Posterior cingulate gyrus (tissue), 11 donors: ENCODE measurements around the gene ARHGAP26.

Experiments
- DNase-seq, 10 donors: peaks; one replicate each; pipeline versions ENCODE4 v3.0.0 to v3.0.0-alpha.2; 2020 to 2021; ENCODE audit warnings: mixed read lengths in 3 of 10
- intact Hi-C: fragments of 100-400 bp; cut with DNase I; formaldehyde crosslinking; loops from one replicate; pipeline ENCODE4 v1.15.1; 2023

ARHGAP26 gene

DNA sequence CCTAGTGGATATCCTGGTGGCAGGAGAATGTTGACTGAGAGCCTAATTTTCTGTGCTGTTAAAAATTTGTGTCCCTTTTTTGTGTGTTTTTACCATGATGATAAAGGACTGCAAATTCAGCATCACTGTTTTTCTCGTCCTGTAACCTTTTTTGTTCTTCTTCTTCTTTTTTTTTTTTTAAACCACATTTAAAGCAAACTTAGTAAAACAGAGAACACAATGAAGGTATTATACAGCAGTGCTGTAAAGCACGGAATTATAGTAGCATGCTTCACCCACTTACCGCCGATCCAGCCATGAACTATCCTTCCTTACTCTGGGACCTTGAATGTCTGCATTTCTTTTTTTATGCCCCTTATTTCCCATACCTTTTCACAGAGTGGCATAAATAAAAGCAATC is 280.0 kb downstream of the ARHGAP26 start:
- intact Hi-C loops: loop anchor here (10.0 kb wide), 1 partner anchor 95 kb away; no protein-coding TSS in a partner anchor
- DNase-seq: no peak

DNA sequence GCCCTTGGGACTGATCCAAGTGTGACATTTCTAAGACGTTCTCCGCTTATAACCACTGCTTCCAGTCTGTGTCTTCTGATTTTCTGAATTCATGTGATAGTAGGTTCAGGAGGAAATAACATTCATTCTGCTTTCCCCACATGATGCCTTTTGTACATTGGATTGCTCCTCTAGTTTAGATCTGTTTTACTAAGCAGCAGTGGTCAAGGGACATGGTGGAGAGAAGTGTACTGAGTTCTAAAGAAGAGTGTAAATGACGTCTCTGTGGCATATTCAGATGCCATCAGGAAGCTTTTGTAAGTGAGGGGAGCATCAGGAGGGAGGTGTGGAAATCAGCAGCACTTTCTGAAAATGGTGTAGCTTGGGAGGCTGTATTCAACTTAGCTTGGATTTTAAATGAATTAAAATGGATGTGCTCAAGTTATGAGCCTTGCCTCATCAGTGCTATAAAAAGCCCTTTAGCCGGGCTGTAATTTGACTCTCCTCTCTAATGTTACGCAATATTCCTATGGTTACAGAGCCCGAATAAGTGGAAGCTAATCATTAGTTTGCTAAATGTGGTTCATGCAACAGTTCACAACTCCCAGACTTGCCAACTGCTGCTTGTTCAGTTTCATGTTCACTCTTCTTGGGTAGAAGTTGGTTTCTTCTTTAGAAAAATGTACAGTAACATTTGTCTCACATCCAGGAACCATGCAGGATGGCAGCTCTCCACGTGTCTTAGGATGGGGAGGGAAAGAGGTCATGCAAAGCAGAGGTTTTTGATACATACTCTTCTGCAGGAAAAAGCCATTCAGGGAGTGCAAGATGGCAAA is 281.3 kb downstream of the ARHGAP26 start:
- intact Hi-C loops: loop anchor here (10.0 kb wide), 1 partner anchor 93 kb away; no protein-coding TSS in a partner anchor
- DNase-seq: no peak

DNA sequence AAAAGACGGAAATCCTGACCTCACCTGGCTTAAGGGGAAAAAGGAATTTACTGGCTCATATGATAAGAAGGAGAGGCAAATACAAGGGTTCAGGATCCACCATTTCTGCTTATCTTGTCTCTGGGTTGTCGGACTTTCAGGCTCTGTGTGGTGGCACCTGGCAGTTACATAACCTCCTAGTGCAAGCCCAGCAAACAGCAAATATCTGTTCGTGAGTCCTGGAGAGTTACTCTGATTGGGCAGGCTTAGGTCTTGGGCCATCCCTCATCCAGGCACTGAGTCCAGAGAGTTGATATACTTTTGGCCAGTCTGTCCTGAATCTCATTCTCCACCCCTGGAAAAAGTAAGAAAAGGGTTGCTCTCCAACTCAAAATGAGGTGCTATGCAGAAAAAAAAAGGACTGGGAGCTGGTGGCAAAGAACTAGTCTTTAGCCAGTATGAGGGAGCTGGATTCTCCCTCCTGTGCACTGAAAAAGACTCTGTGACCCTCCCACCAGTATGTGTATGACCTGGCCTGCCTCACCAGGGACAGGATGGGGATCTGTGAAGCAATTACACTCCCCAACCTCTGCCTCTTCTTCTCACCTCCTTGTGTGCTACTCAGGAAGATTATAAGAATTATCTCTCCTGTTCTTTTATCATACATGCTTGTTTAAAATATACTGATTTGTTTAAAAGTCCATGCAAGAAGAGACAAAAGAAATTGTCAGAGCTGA is 282.9 kb downstream of the ARHGAP26 start:
- intact Hi-C loops: loop anchor here (10.0 kb wide), 1 partner anchor 92 kb away; no protein-coding TSS in a partner anchor
- peak in 3 of 10 donors; percentile 36 to 86 (median 80) for DNase-seq

DNA sequence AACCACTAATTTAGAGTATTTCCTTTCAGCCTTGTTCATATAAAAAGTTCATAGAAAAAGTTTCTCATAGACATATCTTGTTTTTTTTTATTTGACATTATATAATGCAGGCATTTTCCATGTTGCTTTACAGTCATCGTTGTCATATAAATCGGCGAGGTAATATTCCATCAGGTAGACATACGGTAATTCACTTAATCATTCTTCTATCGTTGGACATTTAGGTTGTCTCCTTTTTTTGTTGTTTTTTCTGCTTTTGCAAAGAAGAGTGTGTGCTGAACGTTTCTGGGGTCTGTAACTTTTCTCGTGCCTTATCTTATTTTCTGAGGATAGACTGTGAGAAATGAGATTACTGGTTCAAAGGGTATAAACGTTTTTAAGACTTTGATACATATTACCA is 283.6 kb downstream of the ARHGAP26 start:
- intact Hi-C loops: loop anchor here (10.0 kb wide), 1 partner anchor 91 kb away; no protein-coding TSS in a partner anchor
- no peak for DNase-seq

DNA sequence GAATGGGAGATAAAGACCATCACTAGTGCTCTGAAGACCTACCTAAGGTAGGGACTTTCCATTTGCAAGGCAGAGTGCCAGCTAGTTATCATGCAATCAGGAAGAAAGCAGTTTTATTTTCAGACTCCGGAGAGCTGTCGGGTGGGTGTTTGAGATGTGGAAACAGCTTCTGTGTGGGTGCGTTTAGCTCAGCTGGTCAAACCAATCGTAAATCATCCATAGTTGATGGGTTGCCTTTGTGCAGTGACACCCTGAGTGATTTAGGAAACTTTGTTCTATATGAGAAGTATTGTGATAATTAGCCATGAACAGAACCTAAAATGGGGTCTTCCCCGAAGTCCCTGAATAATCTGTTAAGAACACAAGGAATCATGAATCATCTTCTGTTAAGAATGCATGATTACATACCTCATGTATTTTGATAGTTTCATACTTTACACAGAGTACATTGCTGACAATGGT is 284.3 kb downstream of the ARHGAP26 start:
- DNase-seq: no peak
- intact Hi-C loops: loop anchor here (10.0 kb wide), 1 partner anchor 90 kb away; no protein-coding TSS in a partner anchor

DNA sequence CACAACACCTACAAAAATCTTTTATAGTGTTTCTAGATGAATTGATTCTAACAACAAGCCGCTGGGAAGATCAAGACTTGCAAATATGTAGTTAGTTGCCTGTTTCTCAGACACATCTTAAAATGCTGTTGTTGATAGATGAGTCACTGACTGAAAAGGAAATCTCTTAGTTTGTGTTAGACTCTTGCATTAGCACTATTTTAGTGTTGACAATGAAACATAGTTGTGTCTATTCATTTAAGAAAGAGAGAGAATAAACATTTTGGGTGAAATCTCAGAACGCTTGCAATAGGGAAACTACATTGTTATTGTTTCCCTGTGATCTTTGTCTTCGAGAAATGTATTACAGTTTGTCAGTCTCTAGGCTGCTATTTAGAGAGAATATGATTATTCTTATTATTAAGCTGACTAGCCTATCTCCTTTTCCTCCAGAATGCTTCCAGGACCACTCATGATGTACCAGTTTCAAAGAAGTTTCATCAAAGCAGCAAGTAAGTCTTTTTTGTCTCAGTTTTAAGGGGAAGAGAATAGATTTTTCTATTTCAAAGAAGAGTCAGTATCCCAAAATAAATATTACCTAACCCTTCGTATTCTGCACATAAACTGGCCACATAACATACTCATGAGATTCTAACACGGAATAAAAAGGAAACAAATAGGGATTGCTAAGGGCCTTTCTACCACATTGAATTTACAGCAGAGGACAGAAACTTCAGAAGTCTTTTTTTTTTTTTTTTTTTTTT is 285.6 kb downstream of the ARHGAP26 start:
- no peak for DNase-seq
- intact Hi-C loops: loop anchor here (10.0 kb wide), 1 partner anchor 89 kb away; no protein-coding TSS in a partner anchor

DNA sequence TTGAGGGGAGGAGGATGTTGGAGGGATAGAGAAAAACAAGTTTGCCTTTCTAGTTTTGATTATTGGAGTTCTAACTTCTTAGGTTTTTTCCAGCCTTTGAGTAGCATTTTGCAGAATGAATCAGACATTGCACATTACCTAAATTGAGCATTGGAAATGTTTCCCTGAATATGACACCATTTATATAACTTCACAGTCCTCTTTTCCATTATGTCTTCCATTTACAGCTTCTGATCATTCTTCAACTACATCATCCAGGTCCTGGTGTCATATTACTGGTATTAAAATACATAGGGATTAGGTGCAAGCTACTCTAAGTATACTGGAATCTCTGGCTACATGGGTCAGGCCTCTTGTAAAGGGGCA is 286.1 kb downstream of the ARHGAP26 start:
- intact Hi-C loops: loop anchor here (10.0 kb wide), 1 partner anchor 88 kb away; no protein-coding TSS in a partner anchor
- DNase-seq: no peak

DNA sequence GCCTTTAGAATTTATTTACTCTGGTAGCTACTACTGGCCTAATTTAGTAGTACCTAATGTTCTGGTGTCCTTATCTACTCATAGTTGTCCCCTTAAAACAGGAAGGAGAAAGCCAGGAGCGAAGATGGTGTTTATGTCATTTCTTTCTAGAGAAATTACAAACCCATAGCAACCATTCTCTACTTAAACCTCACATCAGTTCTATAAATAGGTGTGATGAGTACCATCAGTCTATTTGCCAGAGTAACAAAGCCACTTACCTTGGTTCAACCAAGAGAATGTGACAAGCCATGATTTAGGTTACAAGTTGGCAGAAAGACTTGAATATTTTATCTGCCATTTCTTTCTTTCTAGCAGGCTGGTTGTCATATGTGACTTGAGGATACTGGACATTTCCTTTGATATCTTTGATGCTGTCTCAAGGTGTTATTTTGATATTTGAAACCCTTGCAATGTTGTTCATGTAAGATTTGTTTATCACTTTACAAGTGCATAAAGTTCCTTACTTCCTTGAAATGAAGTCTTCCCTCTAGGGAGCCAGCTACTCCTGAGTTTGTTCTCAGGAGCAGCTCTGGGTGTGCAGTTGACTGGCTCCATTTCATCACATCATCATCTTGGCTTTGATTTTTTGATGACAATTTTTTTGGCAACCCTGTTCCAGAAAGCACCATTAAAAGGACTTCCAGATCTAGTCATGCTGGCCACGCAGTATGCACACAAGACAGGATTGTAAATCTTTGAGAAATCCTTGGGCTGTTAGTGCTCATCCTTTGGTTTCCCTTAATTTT is 286.8 kb downstream of the ARHGAP26 start:
- intact Hi-C loops: loop anchor here (10.0 kb wide), 1 partner anchor 88 kb away; no protein-coding TSS in a partner anchor
- no peak for DNase-seq

DNA sequence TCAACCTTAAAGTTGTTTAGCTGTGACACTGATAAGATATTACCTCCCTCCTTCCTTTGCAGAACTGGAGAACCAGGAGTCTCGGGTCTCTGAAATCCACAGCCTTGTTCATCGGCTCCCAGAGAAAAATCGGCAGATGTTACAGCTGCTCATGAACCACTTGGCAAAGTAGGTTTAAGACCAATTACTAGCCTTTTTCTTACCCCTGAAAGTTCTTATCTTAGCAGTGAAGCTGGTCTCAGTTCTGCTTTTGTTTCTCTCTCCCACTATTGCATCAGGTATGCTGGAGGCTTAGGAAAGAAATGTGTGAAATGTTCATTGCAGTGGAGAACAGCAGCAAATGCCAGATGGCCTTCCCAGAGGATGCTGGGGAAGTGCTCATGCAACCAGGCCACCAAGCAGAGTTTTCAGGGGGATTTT is 287.4 kb downstream of the ARHGAP26 start:
- peak in 1 of 10 donors; percentile 80 for DNase-seq
- intact Hi-C loops: loop anchor here (10.0 kb wide), 1 partner anchor 87 kb away; no protein-coding TSS in a partner anchor

DNA sequence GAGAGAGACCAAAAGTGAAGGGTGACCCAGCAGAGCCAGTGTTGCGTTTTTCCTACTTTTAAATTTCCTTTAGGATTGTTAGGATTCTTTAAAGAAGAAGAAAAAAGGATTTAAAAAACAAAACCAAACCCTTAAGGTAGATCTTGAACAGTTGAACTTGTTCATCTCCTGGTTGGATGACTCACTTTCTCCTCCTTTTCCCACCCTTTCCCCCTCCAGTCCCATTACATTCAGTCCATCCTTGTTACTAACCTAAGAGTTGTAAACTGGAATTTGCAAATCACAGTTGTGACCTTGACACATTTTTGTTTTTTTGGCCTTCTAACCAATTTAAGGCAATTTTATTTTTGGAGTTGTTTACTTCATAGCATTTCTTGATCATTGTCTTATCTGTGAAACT is 289.2 kb downstream of the ARHGAP26 start:
- no peak for DNase-seq
- intact Hi-C loops: loop anchor here (10.0 kb wide), 1 partner anchor 85 kb away; no protein-coding TSS in a partner anchor

DNA sequence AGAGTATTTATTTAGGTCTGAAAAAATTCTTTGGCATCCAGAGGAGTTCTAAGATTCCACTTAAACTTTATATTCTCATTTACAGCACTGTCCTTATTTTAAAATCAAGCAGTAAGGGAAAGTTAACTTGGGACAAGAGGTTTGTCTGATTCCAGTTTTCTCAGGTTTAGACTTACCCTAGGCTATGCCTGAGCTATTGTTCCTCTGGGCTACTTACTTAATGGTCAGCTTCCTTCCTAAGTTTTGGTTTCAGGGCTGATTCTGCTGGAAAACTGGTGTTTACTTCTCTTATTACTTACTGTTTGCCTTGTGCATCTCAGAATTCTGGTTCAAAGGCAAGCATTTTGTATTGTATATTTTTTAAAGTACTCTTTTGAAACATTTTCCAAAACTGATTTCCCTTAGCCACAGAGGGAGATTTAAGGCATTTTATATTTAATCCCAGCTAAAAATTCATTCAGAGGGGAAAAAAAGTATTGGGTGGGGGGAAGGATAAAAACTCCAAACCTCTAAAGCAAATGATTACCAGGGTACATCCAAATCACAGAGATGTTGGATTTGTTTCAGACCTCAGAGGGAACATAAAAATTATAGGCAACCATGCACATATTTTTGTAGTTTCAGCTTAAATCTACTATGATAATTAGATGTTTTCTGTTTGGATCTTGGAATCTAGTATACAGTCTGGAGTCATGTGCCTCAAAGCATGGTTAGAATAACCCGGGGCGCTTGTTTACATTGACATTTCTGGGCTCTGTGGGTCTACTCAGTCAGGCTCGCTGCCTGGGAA is 290.0 kb downstream of the ARHGAP26 start:
- intact Hi-C loops: loop anchor here (10.0 kb wide), 1 partner anchor 85 kb away; no protein-coding TSS in a partner anchor
- DNase-seq: no peak

DNA sequence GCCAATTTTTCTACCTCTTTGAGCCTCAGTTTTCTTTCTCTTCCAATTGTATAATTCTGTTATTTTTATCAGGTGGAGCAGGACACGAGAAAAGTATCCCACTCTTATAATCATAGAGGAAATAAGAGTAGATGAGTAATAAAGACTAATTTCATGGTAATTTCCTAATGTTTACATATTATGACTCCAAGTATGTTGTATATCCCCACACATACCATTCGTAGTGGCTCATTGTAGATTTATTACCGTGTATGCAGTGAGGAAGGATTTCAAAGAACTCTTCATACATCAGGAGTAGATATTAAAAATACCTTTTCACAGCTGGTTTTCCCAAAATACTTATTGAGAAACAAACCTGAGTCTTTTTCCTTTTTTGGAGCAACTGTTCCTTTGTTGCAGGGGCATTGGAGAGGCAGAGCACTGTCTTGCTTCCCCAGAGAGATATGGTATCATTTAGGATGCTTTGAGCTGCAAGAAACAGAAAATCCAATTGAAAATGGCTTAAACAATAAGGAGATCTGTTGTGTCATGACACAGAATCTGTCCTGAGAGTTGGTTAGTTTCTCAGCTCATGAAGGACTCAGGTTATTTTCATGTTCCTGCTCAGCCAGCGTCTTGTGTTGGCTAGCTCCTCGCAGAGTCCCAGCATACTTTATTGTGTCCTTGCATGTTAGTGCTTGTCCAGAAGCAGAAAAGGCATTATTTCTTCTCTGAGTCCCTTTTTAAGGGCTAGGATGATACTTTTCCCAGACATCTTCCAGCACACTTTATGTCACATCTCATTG is 291.2 kb downstream of the ARHGAP26 start:
- intact Hi-C loops: no loop called here
- DNase-seq: no peak

DNA sequence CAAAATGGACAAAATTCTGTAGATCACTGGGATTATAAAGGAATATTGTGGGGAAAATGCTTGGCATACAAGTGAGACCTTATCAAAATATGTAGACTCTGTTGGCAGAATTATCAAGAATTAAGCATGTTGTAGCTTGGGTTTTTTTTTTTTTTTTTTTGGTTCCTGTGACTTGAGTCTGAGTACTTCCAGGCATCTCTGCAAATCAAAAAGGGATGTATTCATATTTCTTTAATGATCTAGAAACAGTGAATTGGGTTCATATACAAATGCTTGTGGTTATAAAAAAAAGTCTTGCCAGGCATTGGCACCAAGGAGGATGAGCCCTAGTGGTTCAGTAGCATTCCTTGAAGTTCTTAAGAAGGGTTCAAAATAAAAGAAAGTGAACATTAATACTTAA is 292.2 kb downstream of the ARHGAP26 start:
- intact Hi-C loops: no loop called here
- DNase-seq: no peak

DNA sequence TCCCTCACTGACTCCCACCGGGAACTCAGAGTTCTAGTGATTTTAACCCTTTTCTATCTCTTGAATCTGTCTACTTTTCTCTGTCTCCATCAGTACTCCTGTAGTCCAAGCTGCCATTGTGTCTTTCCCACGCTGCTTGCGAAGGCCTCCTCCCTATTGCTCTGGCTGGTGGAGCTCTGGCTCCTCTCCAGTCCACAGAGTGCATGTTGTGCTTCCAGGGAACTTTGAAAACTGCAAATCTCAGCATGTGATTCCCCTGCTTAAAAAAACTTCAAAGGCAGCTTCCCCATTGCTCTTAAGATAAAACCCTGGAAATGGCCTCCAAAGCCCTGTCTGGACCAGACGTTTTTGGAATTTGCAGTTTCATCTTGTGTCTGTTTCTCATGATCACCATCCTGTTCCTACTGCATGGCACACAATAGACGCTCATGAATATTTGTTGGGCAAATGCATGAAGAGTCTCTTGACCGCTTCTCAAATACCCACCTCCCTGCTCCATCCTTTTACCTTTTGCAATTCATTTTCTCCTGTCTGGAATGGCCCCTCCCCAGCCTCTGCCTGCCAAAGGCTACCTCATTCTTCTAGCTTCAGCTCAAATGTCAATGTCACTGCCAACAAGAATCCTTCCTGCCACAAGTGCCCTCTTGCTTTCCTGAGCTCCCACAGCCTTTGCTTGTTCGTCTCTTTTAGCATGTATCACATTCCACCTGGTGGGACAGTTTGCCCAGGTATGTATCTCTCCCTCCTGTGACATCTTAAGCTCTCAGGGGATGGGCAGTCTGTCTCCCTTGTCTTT is 293.2 kb downstream of the ARHGAP26 start:
- peak in 6 of 10 donors; percentile 39 to 89 (median 65) for DNase-seq
- intact Hi-C loops: no loop called here

DNA sequence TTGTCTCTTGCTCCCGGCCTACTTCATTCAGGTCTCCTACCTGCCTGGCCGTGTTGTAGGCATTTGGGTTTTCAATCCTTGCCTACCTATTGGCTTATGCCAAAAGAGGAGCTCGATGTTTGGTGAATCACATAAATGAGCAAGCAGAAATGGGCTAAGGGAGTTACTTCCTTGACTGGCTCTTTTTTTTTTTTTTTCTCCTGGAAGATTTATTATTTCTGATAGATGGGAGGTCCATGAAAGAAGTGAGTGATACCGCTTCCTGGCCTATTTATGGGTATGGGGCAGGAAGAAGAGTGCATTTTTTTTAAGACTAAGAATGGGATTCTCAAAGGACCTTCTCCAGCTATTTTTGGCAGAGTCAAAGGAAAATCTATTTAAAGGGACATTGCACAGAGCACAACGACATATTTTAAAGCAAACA is 294.1 kb downstream of the ARHGAP26 start:
- no peak for DNase-seq
- intact Hi-C loops: no loop called here

DNA sequence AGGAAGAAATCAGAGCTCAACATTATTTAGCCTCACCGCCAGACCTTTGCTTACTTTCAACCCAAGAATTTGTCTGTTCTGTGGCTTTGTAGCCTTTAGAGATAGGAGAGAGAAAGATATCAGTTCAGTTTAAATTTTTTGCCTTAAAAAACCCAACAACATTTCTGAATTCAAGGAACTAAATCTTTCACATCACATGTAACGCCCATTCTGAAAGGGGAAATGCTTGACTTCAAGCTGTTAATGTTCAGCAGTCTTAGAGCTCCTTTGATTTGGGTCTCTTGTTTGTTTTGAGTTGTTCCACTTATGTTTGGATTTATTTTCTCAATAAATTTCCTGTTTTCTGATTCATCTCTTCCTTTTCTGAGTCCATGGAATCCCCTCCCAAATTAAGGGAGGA is 294.5 kb downstream of the ARHGAP26 start:
- intact Hi-C loops: no loop called here
- no peak for DNase-seq
